NB4 (cell line): Measurements from ENCODE around the gene MRTFA.

Experiments
- CTCF ChIP-seq: IDR thresholded peaks from one replicate; pipeline ENCODE4 v1.5.1; 2012; ENCODE audit warnings: low read depth, low read length
- MAX ChIP-seq: IDR thresholded peaks from 2 replicates; pipeline ENCODE4 v1.6.1; 2011; ENCODE audit warnings: low read depth, low read length
- MYC ChIP-seq: IDR thresholded peaks from 2 replicates; pipeline ENCODE4 v1.6.1; 2011; ENCODE audit warnings: low read depth, low read length

- TF ChIP-seq CTCF (no peak), MYC (no peak), MAX (no peak)
These were observed 75.5 kb downstream of the MRTFA start for GRCh38 chr22:40560994-40561515.
